Esophagus squamous epithelium (tissue), 5 donors: Measurements from ENCODE around the gene CCDC30. TPM values are rescaled to one million over a fixed set of nuclear protein-coding genes. Genes with fewer than 3 reads are reported as not detected.
A peak's percentile ranks its signal among the peaks of the same experiment; 100 is the strongest.
"Not testable (repeated sequence)": the region's sequence is repeated elsewhere in the genome, so short reads cannot be mapped to it uniquely, and the experiment has no call there.

Source experiments
- DNase-seq: peaks from one replicate; lab custom pipeline; 2025; lab: John Stamatoyannopoulos, UW
- H3K27ac ChIP-seq, 4 donors: fragments of 200-600 bp; sonication (generic); one replicate each; pipeline ENCODE4 v1.5.1; 2016 to 2019; ENCODE audit warnings: mild to moderate bottlenecking in 1 of 4
- H3K27me3 ChIP-seq, 4 donors: fragments of 200-600 bp; sonication (generic); 1 replicate in 3 of 4; 2 replicates in 1 of 4; pipeline versions ENCODE4 v1.5.1 to v1.6.0; 2017 to 2021; ENCODE audit warnings: antibody characterized with exemption in 1 of 4
- H3K36me3 ChIP-seq, 3 donors: fragments of 200-600 bp; sonication (generic); one replicate each; pipeline ENCODE4 v1.5.1; 2016 to 2019
- H3K4me1 ChIP-seq, 3 donors: fragments of 200-600 bp; sonication (generic); one replicate each; pipeline ENCODE4 v1.5.1; 2017 to 2019
- H3K4me3 ChIP-seq, 4 donors: fragments of 200-600 bp; sonication (generic); 1 replicate in 3 of 4; 2 replicates in 1 of 4; pipeline ENCODE4 v1.5.1; 2016 to 2019; ENCODE audit warnings: mild to moderate bottlenecking in 2 of 4, moderate library complexity in 1 of 4
- H3K9me3 ChIP-seq, 3 donors: fragments of 200-600 bp; sonication (generic); one replicate each; pipeline ENCODE4 v1.5.1; 2016 to 2019
- POLR2A ChIP-seq, 4 donors: fragments of 450-650 bp; IDR thresholded peaks; one replicate each; pipeline ENCODE4 v1.6.1; 2017; ENCODE audit warnings: antibody characterized with exemption in 4 of 4, mild to moderate bottlenecking in 4 of 4, moderate library complexity in 3 of 4
- WGBS, 2 donors: methylation state at CpG; one replicate each; pipeline ENCODE4 v1.1.5; 2018; 5-methylcytosine and 5-hydroxymethylcytosine counted together
- intact Hi-C: fragments of 100-400 bp; cut with DNase I; formaldehyde crosslinking; loops from one replicate; pipeline ENCODE4 v1.15.0; 2022
- total RNA-seq, 4 donors: library from RNA; depleted of rRNA; stranded (reverse); fragments of >200 nt; gene quantifications; one replicate each; pipeline ENCODE4 v1.1.0, GENCODE V29; 2016
- TF ChIP-seq, protein P1 (sequence below), 6 experiments: fragments of 450-650 bp in 4 of 6; fragments of 200-600 bp in 2 of 6; sonication (generic) in 2 of 6; IDR thresholded peaks; one replicate each; pipeline ENCODE4 v1.5.1; 2016 to 2019; ENCODE audit warnings: antibody characterized with exemption in 6 of 6, mild to moderate bottlenecking in 4 of 6, moderate library complexity in 4 of 6
- donor health status: DM: yes; HTN: yes; CAD: no.

Gene CCDC30
- total RNA-seq, 4 donors from 2014 or later: 0.12 to 1.3 (median 0.42) TPM

- Histone ChIP-seq H3K4me1 (peaks cover 18 to 54% (median 45%) of the 10 kb centered on the region in 3 donors), H3K27me3 (no peaks in the 10 kb centered on the region), H3K4me3 (peak within 1 kb of the TSS; percentile 75 to 97 (median 86)), H3K9me3 (no peaks in the 10 kb centered on the region), H3K27ac (peak within 1 kb of the TSS; percentile 90 to 99 (median 96)), H3K36me3 (no peaks in the 10 kb centered on the region)
- peak; percentile 90 for DNase-seq
- intact Hi-C loops: no loop called here
- WGBS, 2 donors: 0% methylated on average over 18 to 44 of the region's 54 CpGs
- peak in 3 of 4 donors; percentile 63 to 87 (median 79) for TF ChIP-seq POLR2A (IDR thresholded peaks at IDR 0.05)
- TF ChIP-seq, protein P1, sequence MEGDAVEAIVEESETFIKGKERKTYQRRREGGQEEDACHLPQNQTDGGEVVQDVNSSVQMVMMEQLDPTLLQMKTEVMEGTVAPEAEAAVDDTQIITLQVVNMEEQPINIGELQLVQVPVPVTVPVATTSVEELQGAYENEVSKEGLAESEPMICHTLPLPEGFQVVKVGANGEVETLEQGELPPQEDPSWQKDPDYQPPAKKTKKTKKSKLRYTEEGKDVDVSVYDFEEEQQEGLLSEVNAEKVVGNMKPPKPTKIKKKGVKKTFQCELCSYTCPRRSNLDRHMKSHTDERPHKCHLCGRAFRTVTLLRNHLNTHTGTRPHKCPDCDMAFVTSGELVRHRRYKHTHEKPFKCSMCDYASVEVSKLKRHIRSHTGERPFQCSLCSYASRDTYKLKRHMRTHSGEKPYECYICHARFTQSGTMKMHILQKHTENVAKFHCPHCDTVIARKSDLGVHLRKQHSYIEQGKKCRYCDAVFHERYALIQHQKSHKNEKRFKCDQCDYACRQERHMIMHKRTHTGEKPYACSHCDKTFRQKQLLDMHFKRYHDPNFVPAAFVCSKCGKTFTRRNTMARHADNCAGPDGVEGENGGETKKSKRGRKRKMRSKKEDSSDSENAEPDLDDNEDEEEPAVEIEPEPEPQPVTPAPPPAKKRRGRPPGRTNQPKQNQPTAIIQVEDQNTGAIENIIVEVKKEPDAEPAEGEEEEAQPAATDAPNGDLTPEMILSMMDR (IDR thresholded peaks at IDR 0.05): no peak
These were observed 218.8 kb downstream of the CCDC30 start, which contains the start of gene YBX1 for GRCh38 chr1:42681741-42682483. Gene YBX1, plus strand, starts transcription at chr1:42682418. Its CDS starts 148 bp downstream, at chr1:42682566.

GRCh38 chr1:42682484-42682738 lies 219.3 kb downstream of the CCDC30 start:
- DNase-seq, intact Hi-C loops, H3K36me3 ChIP-seq, H3K27me3 ChIP-seq, H3K9me3 ChIP-seq: not testable (repeated sequence)
- Histone ChIP-seq H3K4me3 (peak overlapping the region; percentile 75 to 97 (median 86)), H3K4me1 (peaks cover 19 to 59% (median 50%) of the 10 kb centered on the region in 3 donors), H3K27ac (peak overlapping the region; percentile 90 to 99 (median 96))
- WGBS, 2 donors: 0% methylated on average over 3 of the region's 33 CpGs; no CpG with 5 or more reads in 1 of the 2 donors

GRCh38 chr1:42682739-42683531 lies 219.8 kb downstream of the CCDC30 start:
- H3K36me3 ChIP-seq: peaks cover 0 to 3% (median 0%) of the 10 kb centered on the region in 3 donors
- DNase-seq: peak; percentile 29
- peak overlapping the region; percentile 90 to 99 (median 96) for H3K27ac ChIP-seq
- H3K4me1 ChIP-seq: peaks cover 19 to 65% (median 54%) of the 10 kb centered on the region in 3 donors
- intact Hi-C loops: no loop called here
- H3K4me3 ChIP-seq: peak overlapping the region; percentile 75 to 97 (median 86)
- H3K9me3 ChIP-seq: no peaks in the 10 kb centered on the region
- TF ChIP-seq POLR2A (IDR thresholded peaks at IDR 0.05): peak in 1 of 4 donors; percentile 42
- TF ChIP-seq, protein P1 (IDR thresholded peaks at IDR 0.05): no peak
- WGBS, 2 donors: 0 to 1% methylated on average over 16 of the region's 103 CpGs
- H3K27me3 ChIP-seq: no peaks in the 10 kb centered on the region

- peak overlapping the region in 1 of 4 donors; percentile 90 for H3K27ac ChIP-seq
- H3K4me3 ChIP-seq: peak overlapping the region; percentile 75 to 97 (median 86)
- intact Hi-C loops: no loop called here
- H3K36me3 ChIP-seq: peaks cover 0 to 3% (median 0%) of the 10 kb centered on the region in 3 donors
- no peak for DNase-seq
- TF ChIP-seq POLR2A (IDR thresholded peaks at IDR 0.05): no peak
- TF ChIP-seq, protein P1 (IDR thresholded peaks at IDR 0.05): no peak
- no peaks in the 10 kb centered on the region for H3K27me3 ChIP-seq
- H3K9me3 ChIP-seq: no peaks in the 10 kb centered on the region
- WGBS, 2 donors: 15 to 24% methylated on average over 5 of the region's 5 CpGs
- peaks cover 19 to 77% (median 64%) of the 10 kb centered on the region in 3 donors for H3K4me1 ChIP-seq
These were observed 221.1 kb downstream of the CCDC30 start for GRCh38 chr1:42684139-42684538.

- TF ChIP-seq POLR2A (IDR thresholded peaks at IDR 0.05): no peak
- TF ChIP-seq, protein P1 (IDR thresholded peaks at IDR 0.05): no peak
- peaks cover 17 to 85% (median 71%) of the 10 kb centered on the region in 3 donors for H3K4me1 ChIP-seq
- intact Hi-C loops: no loop called here
- H3K4me3 ChIP-seq: no peak overlapping the region
- H3K27ac ChIP-seq: no peak overlapping the region
- no peaks in the 10 kb centered on the region for H3K27me3 ChIP-seq
- WGBS, 2 donors: 72 to 84% methylated on average over 4 of the region's 4 CpGs
- no peak for DNase-seq
- H3K9me3 ChIP-seq: no peaks in the 10 kb centered on the region
- peaks cover 0 to 3% (median 0%) of the 10 kb centered on the region in 3 donors for H3K36me3 ChIP-seq
These were observed 223.3 kb downstream of the CCDC30 start for GRCh38 chr1:42686418-42686817.
